ENCODE measurements around the gene ARHGEF4.

Gene ARHGEF4

DNA sequence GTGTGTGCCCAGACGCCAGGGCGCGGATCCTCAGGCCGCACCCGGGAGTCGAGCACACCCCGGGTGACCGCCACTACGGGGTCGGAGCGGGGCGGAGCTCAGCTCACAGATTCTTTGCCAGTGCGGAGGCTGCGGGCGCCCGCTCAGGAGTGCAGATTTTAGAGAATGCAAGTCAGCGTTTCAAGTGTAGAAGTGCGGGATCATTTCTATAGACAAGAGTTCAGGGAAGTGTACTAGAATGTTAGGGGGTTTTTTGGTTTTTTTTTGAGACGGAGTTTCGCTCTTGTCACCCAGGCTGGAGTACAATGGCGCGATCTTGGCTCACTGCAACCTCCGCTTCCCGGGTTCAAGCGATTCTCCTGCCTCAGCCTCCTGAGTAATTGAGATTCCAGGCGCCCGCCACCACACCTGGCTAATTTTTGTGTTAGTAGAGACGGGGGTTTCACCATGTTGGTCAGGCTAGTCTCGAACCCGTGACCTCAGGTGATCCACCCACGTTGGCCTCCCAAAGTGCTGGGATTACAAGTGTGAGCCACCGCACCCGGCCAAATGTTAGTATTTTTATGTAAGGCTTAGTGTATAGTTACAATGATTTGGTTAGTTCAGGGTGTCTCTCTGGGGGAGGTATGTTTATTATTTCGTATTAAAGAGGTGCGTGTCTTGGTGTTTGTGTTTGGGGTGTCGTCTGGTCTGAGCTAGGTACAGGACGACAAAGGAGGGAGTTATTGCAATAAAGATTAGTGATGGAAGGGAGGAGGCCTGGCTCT lies 257.2 kb downstream of the ARHGEF4 start:
- no peak for DNase-seq (ENCODE audit: low read depth)

DNA sequence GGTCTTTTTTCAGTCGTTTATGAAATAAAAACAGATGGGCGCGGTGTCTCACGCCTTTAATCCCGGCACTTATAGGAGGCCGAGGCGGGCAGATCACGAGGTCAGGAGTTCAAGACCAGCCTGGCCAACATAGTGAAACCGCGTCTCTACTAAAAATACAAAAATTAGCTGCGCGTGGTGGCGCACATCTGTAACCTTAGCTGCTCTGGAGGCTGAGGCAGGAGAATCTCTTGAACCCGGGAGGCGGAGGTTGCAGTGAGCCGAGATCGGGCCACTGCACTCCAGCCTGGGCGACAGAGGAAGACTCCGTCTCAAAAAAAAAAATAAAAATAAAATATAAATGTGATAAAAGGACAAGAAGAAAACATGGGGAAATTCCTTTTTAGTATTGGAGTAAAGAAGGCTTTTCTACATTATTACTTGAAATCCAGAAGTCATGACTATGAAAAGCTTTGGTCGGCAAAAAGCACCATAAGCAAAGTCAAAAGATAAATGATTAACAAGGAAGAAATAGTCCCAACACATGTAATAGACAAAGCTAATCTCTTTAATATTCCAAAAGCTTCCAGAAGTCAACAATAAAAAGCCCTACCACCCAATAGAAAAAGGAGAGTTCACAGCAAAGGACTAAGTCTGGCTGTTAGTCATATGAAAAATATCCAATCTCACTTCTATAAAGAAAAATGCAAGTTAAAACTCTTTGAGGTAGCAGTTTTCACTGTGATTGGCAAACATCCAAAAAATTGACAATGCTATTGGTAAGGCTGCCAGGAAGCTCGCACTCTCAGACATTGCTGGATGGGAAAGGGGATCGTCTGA lies 258.0 kb downstream of the ARHGEF4 start:
- DNase-seq (ENCODE audit: low read depth): no peak

All from HS-27A (cell line).